ENCODE measurements around the gene ATP5PD.

ATP5PD gene

GRCh38 chr17:74994440-74994839 lies 52.3 kb downstream of the ATP5PD start:
- no peak for DNase-seq (ENCODE audit: low spot score)

- no peak for DNase-seq (ENCODE audit: low spot score)
Measured at GRCh38 chr17:74992223-74992622, 54.5 kb downstream of the ATP5PD start.

GRCh38 chr17:74990581-74991105 lies 56.1 kb downstream of the ATP5PD start:
- DNase-seq (ENCODE audit: low spot score) = no peak
